Endothelial cell (in vitro differentiated cells): ENCODE results near the gene OR10H4. TPM values are rescaled to one million over a fixed set of nuclear protein-coding genes. Genes with fewer than 3 reads are reported as not detected.
"Not testable (repeated sequence)": the region's sequence is repeated elsewhere in the genome, so short reads cannot be mapped to it uniquely, and the experiment has no call there.

Experiments used
- DNase-seq: peaks from one replicate; pipeline ENCODE4 v3.0.0; 2021; ENCODE audit warnings: low spot score
- H3K27ac Mint-ChIP-seq: one replicate; pipeline ENCODE4 v1.8.0; 2021; ENCODE audit warnings: mixed read lengths, inconsistent platforms; ENCODE audit not compliant: unreplicated experiment
- H3K27me3 Mint-ChIP-seq: one replicate; pipeline ENCODE4 v1.8.0; 2021; ENCODE audit warnings: mild to moderate bottlenecking, moderate library complexity, mixed read lengths, inconsistent platforms; ENCODE audit not compliant: unreplicated experiment
- H3K36me3 Mint-ChIP-seq: one replicate; pipeline ENCODE4 v1.8.0; 2021; ENCODE audit warnings: mild to moderate bottlenecking, low read depth, mixed read lengths, inconsistent platforms; ENCODE audit not compliant: unreplicated experiment
- H3K4me1 Mint-ChIP-seq: one replicate; pipeline ENCODE4 v1.8.0; 2021; ENCODE audit warnings: mild to moderate bottlenecking, mixed read lengths, inconsistent platforms; ENCODE audit not compliant: unreplicated experiment
- H3K4me3 Mint-ChIP-seq: one replicate; pipeline ENCODE4 v1.8.0; 2021; ENCODE audit warnings: mild to moderate bottlenecking, mixed read lengths, inconsistent platforms; ENCODE audit not compliant: unreplicated experiment
- H3K9me3 Mint-ChIP-seq: one replicate; pipeline ENCODE4 v1.8.0; 2021; ENCODE audit warnings: mixed read lengths, inconsistent platforms; ENCODE audit not compliant: unreplicated experiment
- total RNA-seq: library from RNA; stranded (reverse); fragmentation: NEBNext Ultra II Directional; extraction: Animal tissue kit (Norgen Biotek cat#: 25700); gene quantifications from one replicate; pipeline ENCODE4 v1.2.1, GENCODE V29; 2021; ENCODE audit not compliant: unreplicated experiment
- TF ChIP-seq, protein P1 (sequence below): fragments of 200-600 bp; sonication (generic); IDR thresholded peaks from one replicate; pipeline ENCODE4 v1.5.0; 2021; ENCODE audit warnings: antibody characterized with exemption; ENCODE audit not compliant: unreplicated experiment

The OR10H4 gene
- total RNA-seq, 1 donor from 2014 or later, result not detected

- Mint-ChIP-seq H3K27ac (no peak overlapping the region), H3K27me3 (no peaks in the 10 kb centered on the region), H3K4me1 (no peaks in the 10 kb centered on the region), H3K4me3 (no peak overlapping the region), H3K9me3 (peaks cover 34% of the 10 kb centered on the region), H3K36me3 (no peaks in the 10 kb centered on the region)
- TF ChIP-seq, protein P1, sequence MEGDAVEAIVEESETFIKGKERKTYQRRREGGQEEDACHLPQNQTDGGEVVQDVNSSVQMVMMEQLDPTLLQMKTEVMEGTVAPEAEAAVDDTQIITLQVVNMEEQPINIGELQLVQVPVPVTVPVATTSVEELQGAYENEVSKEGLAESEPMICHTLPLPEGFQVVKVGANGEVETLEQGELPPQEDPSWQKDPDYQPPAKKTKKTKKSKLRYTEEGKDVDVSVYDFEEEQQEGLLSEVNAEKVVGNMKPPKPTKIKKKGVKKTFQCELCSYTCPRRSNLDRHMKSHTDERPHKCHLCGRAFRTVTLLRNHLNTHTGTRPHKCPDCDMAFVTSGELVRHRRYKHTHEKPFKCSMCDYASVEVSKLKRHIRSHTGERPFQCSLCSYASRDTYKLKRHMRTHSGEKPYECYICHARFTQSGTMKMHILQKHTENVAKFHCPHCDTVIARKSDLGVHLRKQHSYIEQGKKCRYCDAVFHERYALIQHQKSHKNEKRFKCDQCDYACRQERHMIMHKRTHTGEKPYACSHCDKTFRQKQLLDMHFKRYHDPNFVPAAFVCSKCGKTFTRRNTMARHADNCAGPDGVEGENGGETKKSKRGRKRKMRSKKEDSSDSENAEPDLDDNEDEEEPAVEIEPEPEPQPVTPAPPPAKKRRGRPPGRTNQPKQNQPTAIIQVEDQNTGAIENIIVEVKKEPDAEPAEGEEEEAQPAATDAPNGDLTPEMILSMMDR, result no peak
- no peak for DNase-seq
These were observed 22.5 kb downstream of the OR10H4 start for GRCh38 chr19:15971224-15971780.

GRCh38 chr19:15972043-15972442, 23.2 kb downstream of the OR10H4 start:
- not testable (repeated sequence) for H3K4me1 Mint-ChIP-seq, DNase-seq, H3K27me3 Mint-ChIP-seq, H3K27ac Mint-ChIP-seq, H3K4me3 Mint-ChIP-seq, H3K36me3 Mint-ChIP-seq
- peaks cover 36% of the 10 kb centered on the region for H3K9me3 Mint-ChIP-seq

DNA sequence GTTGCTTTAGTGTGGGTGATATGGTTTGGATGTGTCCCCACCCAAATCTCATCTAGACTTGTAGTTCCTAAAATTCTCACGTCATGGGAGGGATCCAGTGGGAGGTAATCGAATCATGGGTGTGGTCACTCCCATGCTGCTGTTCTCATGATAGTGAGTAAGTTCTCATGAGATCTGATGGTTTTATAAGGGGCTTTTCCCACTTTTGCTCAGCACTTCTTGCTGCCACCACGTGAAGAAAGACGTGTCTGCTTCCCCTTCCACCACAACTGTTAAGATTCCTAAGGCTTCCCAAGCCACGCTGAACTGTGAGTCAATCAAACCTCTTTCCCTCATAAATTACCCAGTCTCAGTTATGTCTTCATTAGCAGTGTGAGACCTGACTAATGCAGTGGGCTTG, 26.0 kb downstream of the OR10H4 start:
- Mint-ChIP-seq H3K27ac (no peak overlapping the region), H3K4me3 (no peak overlapping the region), H3K27me3 (peaks cover 2% of the 10 kb centered on the region), H3K4me1 (no peaks in the 10 kb centered on the region), H3K9me3 (peaks cover 42% of the 10 kb centered on the region), H3K36me3 (peaks cover 10% of the 10 kb centered on the region)
- TF ChIP-seq, protein P1, result no peak
- DNase-seq, result no peak

- Mint-ChIP-seq H3K4me3 (no peak overlapping the region), H3K27ac (no peak overlapping the region), H3K9me3 (peaks cover 41% of the 10 kb centered on the region), H3K4me1 (no peaks in the 10 kb centered on the region), H3K36me3 (peaks cover 10% of the 10 kb centered on the region), H3K27me3 (peaks cover 3% of the 10 kb centered on the region)
- no peak for DNase-seq
- TF ChIP-seq, protein P1, result no peak
These were observed 28.3 kb downstream of the OR10H4 start for GRCh38 chr19:15976836-15977689.

- H3K4me1 Mint-ChIP-seq, result no peaks in the 10 kb centered on the region
- H3K9me3 Mint-ChIP-seq, result peaks cover 36% of the 10 kb centered on the region
- H3K36me3 Mint-ChIP-seq, result peaks cover 10% of the 10 kb centered on the region
- H3K27me3 Mint-ChIP-seq, result peaks cover 5% of the 10 kb centered on the region
- DNase-seq, result no peak
- H3K4me3 Mint-ChIP-seq, result no peak overlapping the region
- TF ChIP-seq, protein P1, result no peak
- no peak overlapping the region for H3K27ac Mint-ChIP-seq
These were observed 28.9 kb downstream of the OR10H4 start for GRCh38 chr19:15977690-15978089.
